Immature natural killer cell (primary cell): ENCODE measurements around the gene FLT4. TPM values are rescaled to one million over a fixed set of nuclear protein-coding genes. Genes with fewer than 3 reads are reported as not detected.

ENCODE experiments used
- DNase-seq, 3 donors: peaks; one replicate each; pipeline ENCODE4 v3.0.0; 2022; ENCODE audit warnings: mixed read lengths in 1 of 3
- H3K27ac Mint-ChIP-seq, 6 donors: one replicate each; pipeline ENCODE4 v1.8.0; 2020; ENCODE audit warnings: mixed read lengths in 6 of 6, mild to moderate bottlenecking in 5 of 6, inconsistent platforms in 4 of 6, moderate library complexity in 3 of 6
- H3K27me3 Mint-ChIP-seq, 3 donors: one replicate each; pipeline ENCODE4 v1.8.0; 2020 to 2021; ENCODE audit warnings: low read depth in 3 of 3, mild to moderate bottlenecking in 3 of 3, mixed read lengths in 3 of 3, moderate library complexity in 3 of 3, inconsistent platforms in 1 of 3
- H3K36me3 Mint-ChIP-seq, 3 donors: one replicate each; pipeline ENCODE4 v1.8.0; 2020; ENCODE audit warnings: mixed read lengths in 3 of 3, inconsistent platforms in 2 of 3, mild to moderate bottlenecking in 2 of 3
- H3K4me1 Mint-ChIP-seq, 2 donors: one replicate each; pipeline ENCODE4 v1.8.0; 2020; ENCODE audit warnings: inconsistent platforms in 2 of 2, mild to moderate bottlenecking in 2 of 2, mixed read lengths in 2 of 2, moderate library complexity in 1 of 2
- H3K4me3 Mint-ChIP-seq, 5 donors: one replicate each; pipeline ENCODE4 v1.8.0; 2020; ENCODE audit warnings: mild to moderate bottlenecking in 5 of 5, mixed read lengths in 5 of 5, inconsistent platforms in 3 of 5, moderate library complexity in 3 of 5
- H3K9me3 Mint-ChIP-seq, 6 donors: one replicate each; pipeline ENCODE4 v1.8.0; 2020; ENCODE audit warnings: mild to moderate bottlenecking in 6 of 6, mixed read lengths in 6 of 6, inconsistent platforms in 4 of 6, moderate library complexity in 3 of 6
- polyA plus RNA-seq, 3 donors: library from polyadenylated mRNA; unstranded; fragments of 300-500 nt; fragmentation: Illumina TruSeq; gene quantifications; one replicate each; pipeline ENCODE4 v1.2.3, GENCODE V29; 2021

FLT4 gene
- polyA plus RNA-seq, 3 donors from 2014 or later: 0.37 TPM; not detected in 2

DNA sequence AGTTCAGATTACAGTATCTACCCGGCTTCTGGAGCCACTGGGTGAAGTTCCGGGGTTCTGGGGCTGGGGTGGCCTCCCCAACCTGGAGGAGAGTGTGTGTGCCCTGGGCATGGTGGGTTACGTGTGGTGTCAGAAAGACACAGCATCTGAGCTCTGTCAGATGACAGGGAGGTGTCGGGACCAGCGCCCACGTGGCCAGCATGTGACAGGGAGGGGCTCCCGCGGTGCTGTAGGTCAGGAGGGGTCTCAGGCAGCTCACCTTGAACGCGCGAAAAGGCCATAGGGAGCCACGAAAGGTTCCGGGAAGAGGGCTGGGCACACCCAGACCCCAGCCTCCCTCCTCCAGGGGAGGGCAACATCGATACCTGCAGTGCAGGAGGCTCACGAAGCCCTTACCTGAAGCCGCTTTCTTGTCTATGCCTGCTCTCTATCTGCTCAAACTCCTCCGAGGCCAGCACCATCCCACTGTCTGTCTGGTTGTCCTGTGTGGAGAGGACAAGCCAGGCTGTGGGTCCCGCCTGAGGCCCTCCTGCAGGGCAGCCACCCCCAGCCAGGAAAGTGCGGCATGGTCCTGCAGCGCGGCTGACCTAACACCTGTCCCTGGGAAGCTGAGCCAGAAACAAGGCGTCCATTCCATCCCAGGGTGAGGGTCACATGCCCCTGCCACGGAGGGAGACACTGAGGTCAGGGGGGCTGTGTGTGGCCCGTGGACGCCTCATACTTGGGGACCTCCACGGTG, 40.7 kb downstream of the FLT4 start:
- Mint-ChIP-seq H3K4me3 (no peak overlapping the region), H3K27ac (no peak overlapping the region), H3K36me3 (no peaks in the 10 kb centered on the region), H3K27me3 (peaks cover 0 to 6% (median 2%) of the 10 kb centered on the region in 3 donors), H3K9me3 (no peaks in the 10 kb centered on the region), H3K4me1 (peaks cover 0 to 6% of the 10 kb centered on the region in 2 donors)
- no peak for DNase-seq

DNA sequence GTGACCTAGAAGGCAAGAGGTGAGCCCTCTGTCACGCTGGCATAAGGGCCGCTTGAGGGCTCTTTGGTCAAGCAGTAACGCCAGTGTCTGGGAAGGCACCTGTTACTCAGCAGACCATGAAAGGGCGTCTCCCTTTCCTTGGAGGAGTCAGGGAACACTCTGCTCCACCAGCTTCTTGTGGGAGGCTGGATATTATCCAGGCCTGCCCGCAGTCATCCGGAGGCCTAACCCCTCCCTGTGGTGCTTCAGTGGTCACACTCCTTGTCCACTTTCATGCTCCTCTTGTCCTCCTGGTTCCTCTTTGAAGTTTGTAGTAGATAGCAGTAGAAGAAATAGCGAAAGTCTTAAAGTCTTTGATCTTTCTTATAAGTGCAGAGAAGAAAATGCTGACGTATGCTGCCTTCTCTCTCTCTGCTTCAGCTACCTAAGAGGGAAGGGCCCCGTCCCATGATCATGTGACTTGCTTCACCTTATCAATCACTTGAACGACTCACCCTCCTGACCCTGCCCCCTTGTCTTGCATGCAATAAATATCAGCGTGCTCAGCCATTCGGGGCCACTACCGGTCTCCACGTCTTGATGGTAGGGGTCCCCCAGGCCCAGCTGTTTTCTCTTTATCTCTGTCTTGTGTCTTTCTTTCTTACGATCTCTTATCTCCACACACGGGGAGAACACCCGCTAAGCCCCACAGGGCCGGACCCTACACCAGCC, 41.4 kb downstream of the FLT4 start:
- no peak overlapping the region for H3K27ac Mint-ChIP-seq

DNA sequence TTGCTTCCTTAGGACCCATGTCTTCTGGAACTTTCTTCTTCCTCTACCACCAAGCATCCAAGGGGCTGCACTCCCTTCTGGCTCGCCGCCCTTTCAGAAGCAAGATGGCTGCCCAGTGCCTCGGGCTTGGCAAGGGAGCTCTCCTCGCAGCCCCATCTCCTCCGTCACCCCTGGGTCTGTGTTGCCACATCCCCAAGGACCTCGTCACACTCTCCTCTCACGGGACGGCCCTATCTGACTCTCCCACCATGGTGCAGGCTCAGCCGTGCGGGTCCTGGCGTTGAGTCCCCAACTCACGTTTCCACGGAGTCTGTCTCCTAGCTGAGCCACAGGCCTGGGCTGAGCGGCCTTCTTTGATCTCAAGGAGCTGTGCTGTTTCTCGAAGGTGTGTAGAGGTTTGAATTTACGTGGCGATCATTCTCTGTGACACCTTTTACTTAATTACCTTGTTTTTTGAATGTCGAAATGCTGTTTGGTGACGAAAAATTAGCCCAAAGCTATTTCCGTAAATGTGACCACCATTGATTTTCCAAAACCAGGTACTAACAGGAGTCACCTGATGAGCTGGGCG, 43.1 kb downstream of the FLT4 start:
- Mint-ChIP-seq H3K27me3 (peaks cover 0 to 6% (median 2%) of the 10 kb centered on the region in 3 donors), H3K4me3 (no peak overlapping the region), H3K36me3 (no peaks in the 10 kb centered on the region), H3K4me1 (peaks cover 0 to 6% of the 10 kb centered on the region in 2 donors), H3K27ac (peak overlapping the region in 1 of 6 donors; percentile 31), H3K9me3 (no peaks in the 10 kb centered on the region)
- DNase-seq: no peak

More for the DNA sequence above, 41.4 kb downstream of the FLT4 start:
- no peaks in the 10 kb centered on the region for H3K9me3 Mint-ChIP-seq
- peaks cover 0 to 6% of the 10 kb centered on the region in 2 donors for H3K4me1 Mint-ChIP-seq
- H3K27me3 Mint-ChIP-seq: peaks cover 0 to 6% (median 2%) of the 10 kb centered on the region in 3 donors
- no peak overlapping the region for H3K4me3 Mint-ChIP-seq
- H3K36me3 Mint-ChIP-seq: no peaks in the 10 kb centered on the region
- DNase-seq: no peak

DNA sequence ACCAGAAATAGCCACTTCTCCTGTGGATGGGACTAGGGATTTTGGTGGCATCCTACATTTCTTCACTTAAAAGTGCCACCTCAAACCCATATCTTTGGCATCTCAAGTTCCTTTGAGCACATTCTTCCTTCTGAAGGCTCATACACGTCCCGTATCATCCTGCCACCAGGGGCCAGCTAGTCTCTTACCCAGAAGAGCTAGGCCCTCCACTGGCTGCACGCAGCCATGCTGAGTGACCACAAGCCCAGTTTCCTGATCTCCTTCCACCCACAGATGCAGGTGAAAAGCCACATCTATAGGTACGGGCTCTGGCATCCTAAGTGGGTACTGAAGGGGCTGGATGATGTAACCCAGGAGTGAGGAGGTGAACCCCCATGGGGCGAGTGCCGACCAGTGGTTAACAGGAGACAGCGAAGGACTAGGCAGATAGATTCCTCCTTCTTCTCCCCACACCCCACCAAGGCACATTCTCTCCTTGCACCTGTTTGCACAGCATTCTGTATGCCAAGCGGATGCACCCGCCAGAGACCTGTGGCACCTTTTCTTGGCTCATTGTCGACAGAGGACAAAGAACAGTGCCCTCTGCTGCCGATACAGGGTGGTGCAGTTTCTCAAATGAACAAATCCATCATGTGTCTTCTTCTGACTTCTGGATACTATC, 43.7 kb downstream of the FLT4 start:
- peak overlapping the region in 1 of 6 donors; percentile 31 for H3K27ac Mint-ChIP-seq

DNA sequence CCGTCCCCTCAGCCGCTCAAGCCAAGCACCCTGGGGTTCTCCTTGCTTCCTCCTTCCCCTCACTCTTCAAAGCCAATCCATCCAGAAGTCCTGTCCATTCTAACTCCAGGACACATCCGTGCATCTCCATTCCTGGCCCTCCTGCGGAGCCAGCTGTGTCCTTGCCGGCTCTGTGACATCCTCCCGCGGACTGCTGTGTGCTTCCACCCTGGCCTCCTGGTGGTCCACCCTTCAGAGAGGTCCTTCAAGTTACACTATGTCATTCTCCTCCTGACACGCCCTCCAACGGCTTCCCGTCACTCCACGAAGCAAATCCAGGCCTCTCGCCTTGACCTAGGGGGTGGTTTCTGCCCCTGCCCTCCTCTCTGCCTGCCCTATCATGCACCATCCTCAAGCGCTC, 45.1 kb downstream of the FLT4 start:
- Mint-ChIP-seq H3K9me3 (no peaks in the 10 kb centered on the region), H3K27ac (no peak overlapping the region), H3K36me3 (no peaks in the 10 kb centered on the region), H3K27me3 (peaks cover 0 to 6% (median 2%) of the 10 kb centered on the region in 3 donors), H3K4me1 (peaks cover 0 to 6% of the 10 kb centered on the region in 2 donors), H3K4me3 (no peak overlapping the region)
- DNase-seq: no peak

More for the DNA sequence above, 43.7 kb downstream of the FLT4 start:
- Mint-ChIP-seq H3K4me3 (no peak overlapping the region), H3K27me3 (peaks cover 0 to 6% (median 2%) of the 10 kb centered on the region in 3 donors), H3K36me3 (no peaks in the 10 kb centered on the region), H3K9me3 (no peaks in the 10 kb centered on the region), H3K4me1 (peaks cover 0 to 6% of the 10 kb centered on the region in 2 donors)
- peak; percentile 20 to 35 (median 22) for DNase-seq

GRCh38 chr5:180603076-180603594, 46.3 kb downstream of the FLT4 start:
- no peak for DNase-seq

GRCh38 chr5:180602481-180603075, 46.8 kb downstream of the FLT4 start:
- Mint-ChIP-seq H3K9me3 (no peaks in the 10 kb centered on the region), H3K4me1 (peaks cover 0 to 6% of the 10 kb centered on the region in 2 donors), H3K27me3 (peaks cover 0 to 6% (median 4%) of the 10 kb centered on the region in 3 donors), H3K27ac (no peak overlapping the region), H3K36me3 (no peaks in the 10 kb centered on the region), H3K4me3 (no peak overlapping the region)
- no peak for DNase-seq

More at GRCh38 chr5:180603076-180603594, 46.3 kb downstream of the FLT4 start:
- no peaks in the 10 kb centered on the region for H3K9me3 Mint-ChIP-seq
- no peak overlapping the region for H3K4me3 Mint-ChIP-seq
- no peaks in the 10 kb centered on the region for H3K36me3 Mint-ChIP-seq
- peaks cover 0 to 6% of the 10 kb centered on the region in 2 donors for H3K4me1 Mint-ChIP-seq
- H3K27me3 Mint-ChIP-seq: peaks cover 0 to 6% (median 4%) of the 10 kb centered on the region in 3 donors
- no peak overlapping the region for H3K27ac Mint-ChIP-seq

DNA sequence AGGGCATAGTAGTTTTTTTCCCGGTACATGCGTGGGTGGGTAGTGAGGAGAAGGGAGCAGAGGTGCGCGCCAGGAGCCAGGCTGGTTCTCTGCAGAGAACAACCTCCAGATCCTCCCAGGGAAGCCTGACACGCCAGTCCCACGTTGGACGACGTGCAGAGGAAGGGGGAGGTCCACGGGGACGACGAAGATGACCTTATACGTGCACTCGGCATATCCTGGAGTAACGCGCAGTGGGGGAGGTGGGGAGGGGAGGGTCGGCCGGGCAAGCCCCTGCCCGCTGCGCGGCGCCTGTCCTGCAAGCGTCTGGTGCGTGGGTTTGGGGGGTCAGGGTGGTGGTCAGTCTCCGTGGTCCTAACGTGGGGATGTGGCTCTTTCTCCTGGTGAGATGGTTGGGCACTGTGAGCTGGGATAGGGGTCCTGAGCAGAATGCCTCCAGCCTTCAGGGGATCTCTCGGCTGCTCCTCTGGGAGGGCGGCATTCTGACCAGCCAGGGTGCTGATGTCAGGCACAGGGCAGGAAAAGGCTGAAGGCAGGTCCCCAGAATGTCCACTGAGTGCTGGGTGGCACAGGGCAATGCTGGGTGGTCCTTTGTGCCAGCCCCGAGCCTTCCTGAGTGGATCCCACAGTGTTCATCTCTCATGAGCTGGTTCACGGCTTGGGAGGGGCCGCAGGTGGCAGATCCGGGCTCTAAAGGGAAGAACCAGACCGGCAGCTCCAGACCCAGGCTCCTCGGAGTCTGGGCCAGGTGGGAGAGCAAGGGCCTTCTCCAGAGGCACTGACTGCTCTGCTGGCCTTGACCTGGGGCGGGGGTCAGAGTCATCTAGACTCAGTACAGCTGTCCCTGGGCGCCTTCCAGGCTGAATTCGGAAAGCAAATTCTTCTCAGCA, 47.6 kb downstream of the FLT4 start:
- Mint-ChIP-seq H3K36me3 (no peaks in the 10 kb centered on the region), H3K27ac (no peak overlapping the region), H3K4me1 (peaks cover 0 to 6% of the 10 kb centered on the region in 2 donors), H3K27me3 (peaks cover 0 to 6% (median 2%) of the 10 kb centered on the region in 3 donors), H3K4me3 (no peak overlapping the region), H3K9me3 (no peaks in the 10 kb centered on the region)
- no peak for DNase-seq

DNA sequence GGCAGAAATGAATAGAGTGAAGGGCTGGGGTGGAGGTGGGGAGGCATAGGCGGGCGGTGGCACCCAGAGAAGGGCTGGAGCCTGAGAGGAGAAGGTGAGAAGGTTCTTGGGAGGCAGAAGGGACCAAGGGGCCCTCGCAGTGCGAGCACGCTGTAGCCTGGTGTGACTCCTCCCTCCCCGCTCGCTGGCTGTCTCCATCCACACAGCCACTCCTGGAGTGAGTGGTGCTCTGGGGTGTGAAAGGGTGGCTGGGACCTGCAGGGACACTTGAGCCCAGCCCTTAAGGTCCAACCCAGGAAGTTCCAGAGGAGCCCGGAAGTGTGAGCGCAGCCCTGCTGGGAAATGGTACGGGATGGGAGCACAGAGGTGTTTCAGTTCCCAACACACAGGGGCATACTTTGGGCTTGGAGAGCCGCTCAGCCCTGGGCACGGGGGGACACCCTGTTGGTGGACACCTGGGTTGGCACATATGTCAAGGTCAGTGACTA, 48.8 kb downstream of the FLT4 start:
- DNase-seq: no peak
- Mint-ChIP-seq H3K27me3 (peaks cover 0 to 3% (median 2%) of the 10 kb centered on the region in 3 donors), H3K9me3 (no peaks in the 10 kb centered on the region), H3K27ac (no peak overlapping the region), H3K4me1 (no peaks in the 10 kb centered on the region), H3K4me3 (no peak overlapping the region), H3K36me3 (no peaks in the 10 kb centered on the region)

DNA sequence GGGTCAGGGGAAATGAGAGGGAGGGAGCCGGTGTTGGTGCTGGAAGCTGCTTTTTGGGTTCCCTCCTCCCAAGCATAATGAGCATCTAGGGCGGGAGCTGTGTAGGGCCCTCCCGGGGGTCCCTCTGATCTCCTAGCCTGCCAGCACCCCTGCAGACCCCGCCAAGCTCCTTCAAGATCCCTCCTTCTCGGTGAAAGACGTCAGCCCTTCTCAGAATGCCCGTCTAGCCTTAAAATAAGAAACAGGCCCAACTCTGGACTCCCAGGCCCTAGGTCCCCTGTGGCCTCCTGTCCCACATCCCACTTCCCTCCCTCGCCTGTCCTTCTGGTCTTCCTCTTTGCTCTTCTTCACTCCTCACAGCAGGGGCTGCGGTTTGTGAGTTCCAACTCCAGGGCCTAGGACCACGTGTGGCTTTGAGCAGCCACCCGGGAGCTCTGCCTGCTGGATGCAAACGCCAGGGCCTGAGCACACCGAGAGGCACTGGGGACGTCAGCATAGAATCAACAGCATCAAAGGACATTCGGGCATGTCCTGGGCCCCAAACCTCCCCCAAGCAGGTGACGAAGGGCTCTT, 49.3 kb downstream of the FLT4 start:
- peaks cover 0 to 2% (median 1%) of the 10 kb centered on the region in 3 donors for H3K27me3 Mint-ChIP-seq
- H3K27ac Mint-ChIP-seq: no peak overlapping the region
- no peak for DNase-seq
- no peaks in the 10 kb centered on the region for H3K9me3 Mint-ChIP-seq
- no peak overlapping the region for H3K4me3 Mint-ChIP-seq
- H3K36me3 Mint-ChIP-seq: no peaks in the 10 kb centered on the region
- no peaks in the 10 kb centered on the region for H3K4me1 Mint-ChIP-seq

- H3K4me3 Mint-ChIP-seq: no peak overlapping the region
- H3K4me1 Mint-ChIP-seq: no peaks in the 10 kb centered on the region
- H3K27ac Mint-ChIP-seq: no peak overlapping the region
- H3K36me3 Mint-ChIP-seq: no peaks in the 10 kb centered on the region
- H3K9me3 Mint-ChIP-seq: no peaks in the 10 kb centered on the region
- DNase-seq: no peak
- peaks cover 0 to 2% (median 1%) of the 10 kb centered on the region in 3 donors for H3K27me3 Mint-ChIP-seq
These were observed 49.8 kb downstream of the FLT4 start for GRCh38 chr5:180599590-180599914.
